Right renal cortex interstitium (tissue), 3 donors: ENCODE measurements around the gene TRPV4. TPM values are rescaled to one million over a fixed set of nuclear protein-coding genes. Genes with fewer than 3 reads are reported as not detected.
"Not testable (repeated sequence)": the region's sequence is repeated elsewhere in the genome, so short reads cannot be mapped to it uniquely, and the experiment has no call there.

ENCODE experiments used
- DNase-seq, 3 donors: peaks; one replicate each; pipeline ENCODE4 v3.0.0-alpha.2; 2013; ENCODE audit warnings: low read depth in 3 of 3, low spot score in 2 of 3
- polyA plus RNA-seq, 3 donors: library from polyadenylated mRNA; unstranded; fragments of 120-200 nt; gene quantifications; one replicate each; pipeline ENCODE4 v1.2.1, GENCODE V29; 2013; ENCODE audit not compliant: insufficient read length in 3 of 3

The TRPV4 gene
- 10 to 100 TPM; 11.2 to 14.3 (median 12.8) TPM for polyA plus RNA-seq

DNA sequence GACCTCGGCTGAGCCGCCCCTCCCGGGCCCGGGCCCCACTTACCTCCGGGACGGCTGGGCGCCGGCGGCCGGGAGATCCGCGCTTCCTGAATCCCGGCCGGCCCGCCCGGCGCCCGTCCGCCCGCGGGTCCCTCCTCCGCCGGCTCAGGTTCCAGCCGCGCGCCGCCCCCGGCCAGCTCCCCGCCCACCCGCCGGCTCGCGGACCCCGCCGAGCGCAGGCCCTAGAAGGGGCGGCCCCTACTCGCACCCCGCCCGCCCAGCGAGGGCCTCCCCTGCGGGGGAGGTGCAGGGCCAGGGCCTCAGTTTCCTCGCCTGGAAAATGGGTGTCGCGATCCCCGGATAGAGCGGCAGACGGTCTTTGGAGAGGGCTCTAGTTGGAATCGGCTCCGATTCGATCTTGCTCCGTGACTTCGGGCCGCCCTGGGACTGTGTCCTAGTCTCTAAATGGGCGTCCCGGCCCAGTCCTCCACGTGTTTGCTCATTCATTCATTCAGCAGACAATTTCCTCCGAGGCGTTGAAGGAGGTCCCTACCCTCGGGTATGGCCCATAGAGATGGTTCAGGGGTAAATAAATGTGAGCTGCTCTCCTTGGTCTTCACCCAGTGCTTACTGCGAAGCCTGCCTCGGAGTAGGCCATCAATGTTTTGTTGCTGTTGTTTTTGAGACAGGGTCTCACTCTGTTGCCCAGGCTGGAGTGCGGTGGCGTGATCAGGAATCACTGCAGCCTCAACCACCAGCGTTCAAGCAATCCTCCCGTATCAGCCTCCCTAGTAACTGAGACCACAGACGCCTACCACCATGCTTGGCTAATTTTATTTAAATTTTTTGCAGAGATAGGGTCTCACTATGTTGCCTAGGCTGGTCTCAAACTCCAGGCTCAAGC, at the start of gene TRPV4:
Gene TRPV4 (minus strand): TSS at position 92 of the 883 bp plus-strand sequence. CDS start 18,602 bp downstream, outside the sequence.
- peak in 1 of 3 donors; percentile 30 for DNase-seq

DNA sequence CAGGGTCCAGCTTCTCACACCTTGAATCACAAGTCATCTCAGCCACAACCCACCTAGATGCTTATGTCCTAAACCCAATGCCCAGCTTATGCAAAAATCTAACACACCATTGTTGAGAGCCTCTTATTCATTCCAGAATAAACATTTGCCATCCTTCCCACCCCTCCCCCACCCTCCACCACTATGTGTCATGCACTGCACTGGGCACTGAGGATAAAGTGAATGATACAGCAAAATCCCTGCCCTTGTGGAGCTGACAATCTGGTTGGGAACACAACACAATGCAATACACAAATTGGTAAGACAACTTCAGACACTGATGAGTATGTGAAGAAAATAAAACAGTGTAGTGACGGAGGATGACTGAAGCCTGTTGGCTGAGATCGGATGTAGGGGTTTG, 48.6 kb upstream of the TRPV4 start:
- no peak for DNase-seq

DNA sequence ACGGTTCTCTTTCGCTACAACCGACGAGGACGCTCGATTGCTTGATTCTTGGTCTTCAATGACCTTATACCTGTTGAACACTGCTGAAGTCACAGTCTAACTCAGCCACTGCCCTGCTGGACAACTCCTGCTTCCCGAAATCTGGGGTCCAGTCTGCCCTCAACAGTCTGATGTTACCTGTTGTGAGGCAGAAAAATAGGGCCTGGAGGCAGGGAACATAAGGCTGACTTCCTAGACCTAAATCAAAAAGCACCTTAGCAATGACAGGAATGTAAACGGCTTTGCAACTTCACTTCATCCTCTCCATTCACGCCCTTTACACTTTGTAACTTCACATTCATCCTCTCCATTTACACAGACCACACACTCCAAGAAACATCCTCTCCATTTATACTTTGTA, 47.7 kb upstream of the TRPV4 start:
- DNase-seq: no peak

DNA sequence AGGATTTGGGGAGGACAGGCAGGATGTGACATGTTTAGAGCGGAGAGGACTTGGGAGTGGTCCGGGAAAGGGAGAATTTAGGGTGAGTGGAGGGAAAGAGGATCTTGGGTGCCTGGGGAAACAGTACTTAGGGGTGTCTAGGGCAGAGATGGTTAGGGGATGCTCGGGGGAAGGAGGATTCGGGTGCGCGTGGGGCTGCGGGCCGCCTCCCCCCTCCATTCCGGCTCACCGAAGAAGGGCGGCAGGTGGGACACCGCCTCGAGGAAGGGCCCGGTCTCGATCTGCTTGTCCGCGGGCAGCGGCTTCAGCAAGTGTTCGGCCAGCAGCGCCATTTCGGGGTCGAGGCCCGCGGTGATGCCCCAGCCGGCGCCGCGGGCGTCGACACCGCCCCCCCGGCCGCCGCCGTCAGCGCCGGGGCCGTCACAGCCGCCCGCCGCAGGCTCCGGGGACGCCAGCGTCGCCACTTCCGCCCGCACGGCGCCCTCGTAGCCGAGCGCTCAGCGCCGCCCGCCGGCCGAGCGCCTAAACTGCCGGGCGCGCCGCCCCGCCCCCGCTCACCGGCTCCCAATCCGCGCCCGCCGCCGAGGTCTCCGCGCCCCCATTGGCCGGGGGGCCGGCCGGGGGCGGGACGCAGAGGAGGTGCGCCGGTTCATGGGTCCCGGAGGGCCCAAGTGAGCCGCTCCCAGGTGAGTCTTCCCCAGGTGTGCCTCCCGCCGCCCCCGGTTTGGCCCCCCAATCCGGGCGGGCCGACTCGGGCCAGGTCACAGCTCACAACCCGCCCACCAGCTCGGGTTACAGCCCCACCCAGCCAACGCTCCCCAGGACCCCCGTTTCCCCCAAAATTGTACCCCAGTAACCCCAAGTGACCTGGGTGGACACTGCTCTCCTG, 47.1 kb upstream of the TRPV4 start, which contains the start of gene GLTP:
Gene GLTP (minus strand): TSS at position 499 of the 889 bp plus-strand sequence. CDS start 167 bp downstream, at position 332.
- peak in 1 of 3 donors; percentile 70 for DNase-seq

DNA sequence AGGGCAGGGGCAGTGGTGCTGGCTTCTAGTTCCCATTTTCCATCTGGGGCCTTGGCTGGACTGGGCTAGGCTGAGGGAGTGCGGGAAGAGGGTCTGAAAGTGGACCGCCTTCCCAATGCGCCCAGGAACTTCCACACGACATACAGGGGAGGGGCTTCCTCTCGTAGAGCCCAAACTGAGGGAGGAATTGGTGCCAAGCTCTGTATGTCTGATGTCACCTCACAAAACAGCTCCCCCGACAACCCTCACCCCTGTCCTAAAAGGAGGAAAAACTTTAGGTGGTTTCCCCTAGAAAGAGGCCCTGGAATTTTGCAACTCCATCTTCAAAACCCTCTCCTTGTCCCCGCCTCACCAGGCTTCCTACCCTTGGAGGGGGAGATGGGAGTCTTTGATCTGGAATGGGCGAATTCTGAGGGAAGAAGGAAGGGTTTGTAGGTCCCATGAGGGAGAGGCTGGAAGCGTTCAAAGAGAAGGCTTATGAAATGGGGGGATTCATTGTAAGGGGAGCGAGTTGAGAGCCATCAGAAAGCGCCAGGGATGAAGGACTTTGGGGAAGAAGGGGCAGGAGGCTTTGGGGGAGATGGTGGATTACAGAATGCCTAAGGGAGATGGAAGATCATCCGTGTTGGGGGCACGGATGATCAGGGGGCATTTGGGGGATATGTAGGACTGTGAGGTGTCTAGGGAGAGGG, 46.3 kb upstream of the TRPV4 start:
- no peak for DNase-seq

DNA sequence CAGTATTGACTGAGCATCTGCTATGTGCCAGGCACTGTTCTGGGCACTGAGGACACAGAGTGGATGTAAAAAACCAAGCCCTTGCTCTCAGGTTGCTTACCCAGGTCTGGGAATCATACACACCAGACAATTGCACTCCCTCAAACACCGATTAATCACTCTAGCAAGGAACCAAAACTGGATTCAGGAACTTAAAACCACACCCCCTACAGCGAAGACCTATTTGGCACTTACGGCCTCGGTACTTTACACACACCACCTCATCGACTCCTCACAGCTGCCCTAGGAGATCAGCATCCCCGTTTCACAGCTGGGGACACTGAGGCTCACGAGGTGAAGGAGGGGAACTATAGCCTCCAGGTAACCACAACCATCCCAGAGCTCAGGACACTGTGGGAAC, 45.6 kb upstream of the TRPV4 start:
- DNase-seq: no peak

DNA sequence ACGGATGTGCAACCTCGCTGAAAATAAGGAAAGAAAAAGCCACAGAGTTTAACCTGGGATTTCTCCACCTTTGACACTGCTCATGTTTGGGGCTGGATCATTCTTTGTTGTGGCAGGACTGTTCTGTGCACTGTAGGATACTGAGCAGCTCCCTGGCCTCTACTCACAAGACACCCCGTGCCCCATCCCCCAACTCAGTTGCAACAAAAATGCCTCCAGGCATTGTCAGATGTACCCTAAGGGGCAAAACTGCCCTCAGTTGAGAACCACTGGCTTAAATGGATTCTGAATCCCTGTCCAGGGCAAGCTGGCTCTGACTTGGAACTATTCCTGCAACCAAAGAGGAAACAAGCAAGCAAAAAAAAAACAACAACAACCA, 45.0 kb upstream of the TRPV4 start:
- DNase-seq: no peak

DNA sequence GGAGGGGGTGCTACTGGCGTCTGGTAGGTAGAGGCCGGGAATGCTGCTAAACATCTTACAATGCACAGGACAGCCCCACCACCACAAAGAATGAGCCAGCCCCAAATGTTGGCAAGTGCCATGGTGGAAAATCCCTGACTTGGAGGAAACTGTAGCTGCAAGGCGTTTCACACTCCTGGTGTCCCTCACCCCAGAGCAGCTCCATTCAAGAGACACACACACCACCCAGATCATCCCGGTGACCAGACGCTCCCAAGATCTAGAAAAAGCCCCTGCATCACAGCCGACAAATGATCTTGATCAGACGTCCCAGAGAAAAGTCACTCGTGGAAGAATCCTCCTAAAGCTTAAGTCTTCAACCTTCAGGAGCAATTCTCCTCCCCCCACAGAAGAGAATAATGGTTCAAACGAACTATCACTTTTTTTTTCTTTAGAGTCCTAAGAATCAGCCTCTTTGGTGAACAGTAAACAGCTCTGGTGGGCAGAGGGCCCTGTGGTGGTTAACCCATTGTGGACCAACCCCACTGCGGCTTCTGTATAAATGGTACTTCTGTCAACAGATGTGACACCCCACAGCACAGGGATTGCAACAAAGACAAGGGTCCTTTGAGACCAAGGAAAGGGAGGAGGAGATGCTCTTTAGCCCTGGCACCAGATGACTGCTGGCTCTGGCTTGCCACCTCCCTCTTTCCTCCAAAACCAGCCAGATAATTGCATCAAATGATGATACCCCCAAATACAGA, 44.5 kb upstream of the TRPV4 start:
- DNase-seq: no peak

DNA sequence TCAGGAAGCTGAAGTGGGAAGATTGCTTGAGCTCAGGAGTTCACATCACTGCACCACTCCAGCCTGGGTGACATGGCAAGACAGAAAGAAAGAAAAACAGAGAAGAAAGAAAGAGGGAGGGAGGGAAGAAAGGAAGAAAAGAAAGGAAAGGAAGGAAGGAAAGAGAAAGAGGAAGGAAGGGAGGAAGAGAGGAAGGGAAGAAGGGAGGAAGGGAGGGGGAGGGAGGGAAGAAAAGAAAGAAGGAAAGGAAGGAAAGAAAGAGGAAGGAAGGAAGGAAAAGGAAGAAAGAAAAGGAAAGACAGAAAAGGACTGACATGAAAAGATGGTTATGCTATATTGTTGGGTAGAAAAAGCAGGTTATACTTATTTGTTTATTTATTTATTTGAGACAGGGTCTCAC, 43.2 kb upstream of the TRPV4 start:
- DNase-seq: no peak

DNA sequence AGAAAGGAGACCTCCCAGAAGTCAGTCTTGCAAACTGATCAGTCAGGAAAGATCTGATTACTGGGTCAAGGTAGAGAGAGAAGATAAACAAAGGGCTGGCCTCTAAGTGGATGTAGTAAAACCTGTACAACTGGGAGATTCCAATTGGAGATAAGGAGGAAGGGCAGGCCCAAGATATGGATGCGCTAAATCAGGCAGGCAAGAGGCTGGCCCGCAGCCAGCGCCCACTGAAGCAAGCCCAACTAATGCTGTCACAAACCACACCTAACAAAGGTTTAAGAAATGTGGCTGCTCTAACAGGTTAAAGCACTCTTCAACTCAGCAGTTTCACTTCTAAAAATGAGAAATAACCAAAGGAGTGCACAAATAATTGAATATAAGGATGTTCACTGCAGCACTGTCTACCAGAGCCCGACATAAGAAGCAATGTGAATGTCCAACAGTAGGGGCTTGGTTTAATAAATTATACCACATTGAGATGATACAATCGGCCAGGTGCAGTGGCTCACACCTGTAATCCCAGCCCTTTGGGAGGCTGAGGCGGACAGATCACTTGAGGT, 42.5 kb upstream of the TRPV4 start:
- DNase-seq: no peak

DNA sequence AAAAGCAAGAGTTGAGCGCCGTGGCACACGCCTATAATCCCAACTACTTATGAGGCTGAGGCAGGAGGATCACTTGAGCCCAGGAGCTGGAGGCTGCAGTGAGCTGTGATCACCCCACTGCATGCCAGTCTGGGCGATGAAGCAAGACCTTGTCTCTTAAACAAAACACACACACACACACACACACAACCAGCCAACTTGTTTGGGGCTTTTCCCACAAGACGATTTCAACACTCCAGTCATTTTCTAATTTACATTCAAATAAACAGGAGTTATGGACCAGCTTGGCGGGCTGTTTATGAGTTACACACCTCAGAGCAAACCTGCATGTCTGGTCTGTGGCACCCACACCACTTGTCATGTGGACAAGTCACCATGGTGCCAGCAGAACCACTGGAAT, 40.5 kb upstream of the TRPV4 start:
- DNase-seq: no peak

DNA sequence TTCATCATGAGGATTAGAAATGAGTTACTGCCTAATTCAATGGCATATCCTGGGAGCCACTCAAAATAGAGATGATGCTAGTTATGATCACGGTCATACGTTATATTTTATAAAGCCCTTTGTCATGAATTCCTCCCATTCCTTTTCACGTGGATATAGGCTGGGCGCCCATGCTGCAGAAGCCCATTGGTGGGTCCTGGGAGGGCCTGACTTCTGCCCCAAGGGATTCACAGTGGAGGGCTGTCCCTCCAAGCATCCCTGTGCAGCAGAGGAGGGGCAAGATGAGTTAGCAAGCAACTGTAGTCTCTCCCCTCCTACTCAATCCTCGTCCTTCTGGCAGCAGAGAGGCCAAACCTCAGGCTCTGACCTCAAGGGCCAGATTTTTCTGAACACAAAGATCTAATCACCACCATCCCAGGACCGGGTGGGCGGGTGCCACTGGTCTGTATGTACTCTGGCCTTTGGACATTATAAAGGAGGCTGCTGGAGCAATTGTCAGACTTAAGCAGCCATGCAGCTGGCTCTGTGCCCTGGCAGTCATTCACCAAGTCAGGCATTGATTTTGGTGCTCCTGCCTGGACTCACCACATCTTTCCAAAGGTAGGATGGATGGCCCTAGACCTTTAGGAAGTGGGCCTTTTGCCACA, 38.6 kb upstream of the TRPV4 start:
- DNase-seq: no peak

DNA sequence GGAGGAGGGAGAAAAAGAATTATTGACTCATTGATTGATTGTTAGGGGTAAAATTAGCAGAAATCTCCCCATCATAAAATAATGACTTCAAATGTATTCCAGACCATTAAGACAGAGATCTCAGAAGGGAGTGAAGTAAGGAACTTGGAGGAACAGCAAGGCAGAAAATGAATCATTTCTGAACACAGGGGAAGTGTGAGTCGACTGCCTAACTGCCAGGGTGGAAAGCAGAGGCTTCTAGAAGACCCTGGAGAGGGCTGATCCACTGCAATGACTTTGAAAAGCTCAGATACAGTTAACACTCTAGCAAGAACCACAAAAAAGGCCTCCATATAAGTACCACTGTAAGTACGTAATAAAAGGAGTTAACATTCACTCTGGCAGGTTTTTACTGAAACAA, 37.5 kb upstream of the TRPV4 start:
- no peak for DNase-seq

DNA sequence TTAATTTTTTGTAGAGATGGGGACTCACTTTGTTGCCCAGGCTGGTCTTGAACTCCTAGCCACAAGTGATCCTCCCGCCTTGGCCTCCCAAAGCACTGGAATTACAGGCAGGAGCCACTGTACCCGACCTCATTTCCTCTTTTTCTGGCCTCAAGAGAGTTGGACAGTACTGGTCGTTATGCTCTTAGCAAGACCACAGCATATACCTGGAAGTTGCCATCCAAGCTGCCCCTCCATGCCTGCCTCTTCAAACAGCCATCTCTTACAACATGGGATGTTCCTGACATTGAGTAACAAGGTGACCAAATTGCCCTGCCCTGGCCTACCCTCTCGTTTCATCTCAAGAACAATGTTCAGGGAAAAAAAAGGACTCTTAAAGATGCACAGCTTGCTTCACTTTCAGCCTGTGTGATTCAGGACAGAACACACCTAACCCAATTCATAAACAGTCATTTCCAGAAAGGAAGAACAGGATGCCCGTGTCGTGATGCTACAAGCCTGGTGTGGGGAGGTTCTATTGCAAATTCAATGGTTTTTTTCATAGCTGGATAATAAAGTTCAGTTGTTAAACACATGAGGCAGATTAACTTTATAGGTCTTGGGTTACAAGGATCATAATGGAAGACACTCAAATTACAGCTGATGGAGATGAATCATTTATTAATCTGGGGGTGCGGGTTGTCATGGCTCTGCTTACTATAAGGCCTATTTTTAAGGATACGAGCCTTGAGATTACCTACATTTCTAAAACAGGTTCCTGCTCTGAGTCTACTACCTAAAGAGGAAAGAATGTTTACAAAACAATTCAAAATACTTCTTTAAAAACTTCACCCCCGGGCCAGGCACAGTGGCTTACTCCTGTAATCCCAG, 35.2 kb upstream of the TRPV4 start:
- no peak for DNase-seq

DNA sequence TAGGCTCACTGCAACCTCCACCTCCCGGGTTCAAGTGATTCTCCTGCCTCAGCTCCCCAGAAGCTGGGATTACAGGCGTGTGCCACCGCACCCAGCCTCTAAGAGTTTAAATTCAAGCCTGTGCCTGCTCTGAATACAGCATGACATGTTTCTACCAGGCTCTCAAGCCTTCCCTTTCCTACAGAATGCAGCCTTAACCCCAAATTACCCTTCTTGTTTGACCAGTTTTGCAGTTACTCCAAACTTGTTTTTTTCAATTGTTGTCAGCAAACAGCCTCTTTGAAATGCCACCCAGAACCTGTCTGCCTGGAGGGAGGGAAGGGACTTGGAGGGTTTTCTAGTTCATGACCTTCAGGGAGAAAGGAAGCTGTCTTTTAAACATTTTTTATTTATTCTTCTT, 31.7 kb upstream of the TRPV4 start:
- no peak for DNase-seq

DNA sequence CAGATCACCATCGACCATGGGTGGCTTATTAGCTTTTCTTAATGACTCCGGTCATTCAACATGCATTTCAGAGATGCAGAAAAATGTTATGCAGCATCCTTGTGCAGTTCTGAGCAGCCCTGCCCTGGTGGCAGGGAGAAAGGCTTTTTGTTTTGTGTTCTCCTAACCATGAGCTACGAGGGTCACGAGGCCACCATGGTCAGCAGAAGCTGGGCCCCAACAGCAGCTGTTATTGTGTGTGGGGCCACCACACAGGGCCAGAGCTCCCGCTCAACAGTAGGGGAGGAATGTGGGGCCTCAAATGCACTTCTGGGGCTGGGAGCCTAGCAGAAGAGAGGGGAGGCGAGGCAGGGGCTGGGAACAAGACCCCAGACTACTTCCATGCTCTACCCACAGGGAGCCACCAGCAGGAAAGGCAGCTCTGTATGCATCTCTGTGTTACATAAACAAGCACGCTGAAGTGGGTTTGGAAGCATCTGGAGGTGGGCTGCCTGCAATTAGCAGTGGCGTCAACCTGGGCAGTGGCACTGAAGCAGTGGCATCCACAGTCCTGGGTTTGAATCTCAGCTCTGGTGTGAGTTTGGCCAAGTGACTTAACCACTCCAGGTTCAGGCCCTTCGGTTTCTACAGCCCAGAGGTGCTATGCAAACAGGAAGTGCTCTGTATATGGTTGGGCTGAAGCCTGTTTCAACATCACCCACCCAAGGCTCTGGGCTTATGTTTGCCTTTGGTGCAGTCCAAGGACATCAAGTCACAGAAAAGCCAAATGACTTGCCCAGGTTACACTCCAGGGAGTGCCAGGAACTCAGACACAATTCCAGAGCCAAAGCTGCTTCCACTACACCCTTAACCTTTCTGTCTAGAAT, 30.9 kb upstream of the TRPV4 start:
- DNase-seq: no peak

DNA sequence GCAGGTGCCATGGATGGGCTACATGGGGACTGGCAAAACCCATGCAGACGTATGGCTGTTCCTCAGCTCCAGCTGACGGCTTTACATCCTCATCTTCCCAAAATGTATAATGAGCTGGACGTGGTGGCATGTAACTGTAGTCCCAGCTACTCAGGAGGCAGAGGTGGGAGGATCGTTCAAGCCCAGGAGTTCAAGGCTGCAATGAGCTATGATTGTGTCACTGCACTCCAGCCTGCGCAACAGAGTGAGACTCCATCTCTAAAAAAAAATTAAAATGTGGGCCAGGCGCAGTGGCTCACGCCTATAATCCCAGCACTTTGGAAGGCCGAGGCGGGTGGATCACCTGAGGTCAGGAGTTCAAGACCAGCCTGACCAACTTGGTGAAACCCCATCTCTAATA, 29.3 kb upstream of the TRPV4 start:
- not testable (repeated sequence) for DNase-seq
